PFSK-1 (cell line): ENCODE measurements around the gene C18orf63.

ENCODE experiments used
- FOXP2 ChIP-seq: optimal IDR thresholded peaks from 2 replicates; pipeline ENCODE3; 2011; ENCODE audit warnings: borderline replicate concordance, control low read depth, inconsistent platforms; ENCODE audit not compliant: insufficient read depth; ENCODE audit errors: extremely low read length, extremely low read depth
- POLR2AphosphoS5 ChIP-seq: IDR thresholded peaks from 2 replicates; pipeline ENCODE4 v1.6.1; 2012; ENCODE audit warnings: low read depth, mild to moderate bottlenecking, control low read depth, low read length, moderate library complexity
- REST ChIP-seq, 2 experiments: IDR thresholded peaks; 2 replicates each; pipeline versions ENCODE4 v1.6.1 to v1.8.0; 2011 to 2012; ENCODE audit warnings: low read depth in 2 of 2, low read length in 2 of 2, control low read depth in 1 of 2, inconsistent platforms in 1 of 2, mild to moderate bottlenecking in 1 of 2, moderate library complexity in 1 of 2; ENCODE audit not compliant: insufficient read depth in 1 of 2
- SIN3A ChIP-seq: IDR thresholded peaks from 2 replicates; pipeline ENCODE4 v1.6.1; 2012; ENCODE audit warnings: mild to moderate bottlenecking, low read length, moderate library complexity, borderline replicate concordance; ENCODE audit not compliant: insufficient read depth
- TAF1 ChIP-seq: IDR thresholded peaks from 2 replicates; pipeline ENCODE4 v1.6.1; 2012; ENCODE audit warnings: low read length, control low read depth, borderline replicate concordance; ENCODE audit not compliant: insufficient read depth

DNA sequence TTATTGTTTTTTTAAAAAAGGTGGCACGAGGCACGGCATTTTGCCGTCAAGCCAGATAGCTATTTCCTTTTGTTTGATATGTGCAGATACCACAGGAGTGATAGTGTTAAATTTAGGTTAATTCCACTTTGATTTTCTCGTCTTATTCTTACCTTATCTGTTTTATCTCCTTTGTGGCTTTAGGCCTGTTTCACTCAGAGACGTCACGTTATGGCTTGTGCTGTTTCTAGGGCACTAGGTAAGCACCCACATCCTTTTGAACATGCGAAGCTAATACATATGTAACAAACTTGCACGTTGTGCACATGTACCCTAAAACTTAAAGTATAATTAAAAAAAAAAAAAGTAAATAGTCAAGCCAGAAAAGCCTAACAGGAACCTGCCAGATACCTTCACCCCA lies 57.8 kb downstream of the C18orf63 start:
- TF ChIP-seq TAF1 (no peak), POLR2AphosphoS5 (no peak), REST (IDR thresholded peaks at IDR 0.05; ENCODE audit: insufficient read depth in 1 of 2, low read depth in 2 of 2, low read length in 2 of 2) (no peak), SIN3A (no peak), FOXP2 (no peak)
